Stromal cell of bone marrow (primary cell): ENCODE measurements around the gene DNAJC8.
A peak's percentile ranks its signal among the peaks of the same experiment; 100 is the strongest.

Experiments
- DNase-seq: peaks from one replicate; pipeline ENCODE4 v3.0.0-alpha.2; 2012; ENCODE audit warnings: low read depth

DNAJC8 gene

GRCh38 chr1:28170001-28170596 lies 62.7 kb downstream of the DNAJC8 start:
- DNase-seq, result no peak

DNA sequence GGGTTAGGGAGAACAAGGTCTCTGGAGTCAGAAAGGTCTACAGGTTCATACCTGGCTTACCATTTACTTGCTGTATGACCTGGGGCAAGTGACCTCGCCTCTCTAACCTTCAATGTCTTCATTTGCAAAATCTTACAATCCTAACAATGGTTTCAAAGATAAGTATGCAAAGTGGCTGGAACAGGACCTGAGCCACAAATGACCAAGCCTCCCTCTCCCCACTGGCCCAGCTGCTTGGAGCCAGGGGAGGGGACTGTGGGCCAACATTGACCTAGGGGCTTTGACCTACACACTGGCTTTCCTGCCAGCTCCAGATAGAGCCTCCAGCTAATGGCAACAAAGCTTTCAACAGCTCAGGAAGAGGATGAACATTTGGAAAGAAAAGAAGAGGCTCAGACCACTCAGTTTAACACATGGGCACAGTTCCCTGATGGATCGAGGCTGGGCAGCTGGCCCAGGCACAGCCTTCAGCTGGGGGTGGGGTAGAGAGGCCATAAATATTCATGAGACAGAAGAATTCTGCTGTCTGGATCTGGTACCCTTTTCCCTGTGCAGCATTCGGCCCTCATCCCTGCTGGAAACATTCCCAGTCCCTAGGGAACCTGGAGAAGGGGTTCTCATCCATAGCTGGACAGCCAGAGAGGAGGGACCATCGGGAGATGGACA lies 69.2 kb downstream of the DNAJC8 start:
- DNase-seq, result no peak

- DNase-seq, result no peak
Observed at GRCh38 chr1:28162151-28162550, 70.7 kb downstream of the DNAJC8 start.

DNA sequence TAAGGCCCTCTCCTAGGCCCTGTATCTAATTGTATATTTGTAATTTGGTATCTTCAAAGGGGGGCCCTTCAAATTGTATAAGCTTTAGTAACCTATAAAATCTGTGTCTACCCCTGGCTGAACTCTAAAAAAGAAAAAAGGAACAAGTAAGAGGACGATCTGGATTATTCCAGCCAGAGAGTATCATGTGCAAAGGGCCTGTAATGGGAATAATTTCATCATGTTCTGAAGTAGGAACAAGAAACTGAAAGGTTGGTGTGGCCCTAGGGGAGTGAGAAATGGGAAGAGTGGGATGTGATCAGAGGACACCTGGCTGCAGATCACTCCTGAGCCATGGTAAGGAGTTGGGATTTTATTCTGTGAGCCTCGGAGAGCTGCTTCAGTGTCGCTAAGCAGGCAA lies 71.1 kb downstream of the DNAJC8 start:
- no peak for DNase-seq

GRCh38 chr1:28160782-28161266 lies 72.0 kb downstream of the DNAJC8 start:
- peak; percentile 44 for DNase-seq

DNA sequence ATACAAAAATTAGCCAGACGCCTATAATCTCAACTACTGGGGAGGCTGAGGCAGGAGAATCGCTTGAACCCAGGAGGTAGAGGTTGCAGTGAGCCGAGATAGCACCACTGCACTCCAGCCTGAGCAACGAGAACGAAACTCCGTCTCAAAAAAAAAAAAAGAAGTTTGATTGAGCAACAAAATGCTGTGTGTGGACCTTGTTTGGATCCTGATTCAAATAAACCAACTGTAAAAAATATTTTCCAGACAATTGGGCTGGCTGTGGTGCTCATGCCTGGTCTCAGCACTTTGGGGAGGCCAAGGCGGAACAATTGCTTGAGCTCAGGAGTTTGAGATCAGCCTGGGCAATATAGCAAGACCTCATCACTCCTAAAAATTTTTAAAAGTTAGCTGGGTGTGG lies 73.1 kb downstream of the DNAJC8 start:
- no peak for DNase-seq

GRCh38 chr1:28159243-28159642 lies 73.6 kb downstream of the DNAJC8 start:
- no peak for DNase-seq

DNA sequence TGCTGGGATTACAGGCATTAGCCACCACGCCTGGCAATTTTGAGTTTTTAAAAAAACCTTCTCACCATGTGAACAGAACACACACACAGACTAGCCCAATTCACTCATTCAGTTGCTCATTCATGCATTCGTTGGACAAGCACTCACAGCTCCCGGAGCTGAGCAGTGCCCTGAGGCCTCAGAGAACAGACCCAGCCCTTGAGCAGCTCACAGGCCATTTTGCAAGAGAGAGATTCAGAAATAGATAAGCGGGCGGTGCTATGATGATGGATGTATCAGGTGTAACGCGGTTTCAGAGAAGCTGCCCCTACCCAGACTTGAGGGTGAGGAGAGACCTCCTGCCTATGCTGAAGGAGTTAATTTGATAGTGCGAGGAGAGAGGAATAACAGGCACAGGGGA lies 74.9 kb downstream of the DNAJC8 start:
- DNase-seq, result no peak

GRCh38 chr1:28156821-28157220 lies 76.0 kb downstream of the DNAJC8 start:
- DNase-seq, result no peak

DNA sequence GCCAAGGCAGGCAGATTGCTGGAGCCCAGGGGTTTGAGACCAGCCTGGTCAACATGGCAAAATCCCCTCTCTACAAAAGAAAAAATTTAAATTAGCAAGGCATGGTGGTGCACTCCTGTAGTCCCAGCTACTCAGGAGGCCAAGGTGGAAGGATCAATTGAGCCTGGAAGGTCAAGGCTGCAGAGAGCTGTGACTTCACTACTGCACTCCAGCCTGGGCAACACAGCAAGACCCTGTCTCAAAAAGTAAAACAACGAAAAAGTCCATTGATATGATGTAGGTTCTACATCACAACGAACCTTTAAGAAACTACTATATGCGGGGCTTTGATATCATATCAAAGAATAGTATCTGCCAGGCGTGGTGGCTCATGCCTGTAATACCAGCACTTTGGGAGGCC lies 77.2 kb downstream of the DNAJC8 start:
- DNase-seq, result no peak

DNA sequence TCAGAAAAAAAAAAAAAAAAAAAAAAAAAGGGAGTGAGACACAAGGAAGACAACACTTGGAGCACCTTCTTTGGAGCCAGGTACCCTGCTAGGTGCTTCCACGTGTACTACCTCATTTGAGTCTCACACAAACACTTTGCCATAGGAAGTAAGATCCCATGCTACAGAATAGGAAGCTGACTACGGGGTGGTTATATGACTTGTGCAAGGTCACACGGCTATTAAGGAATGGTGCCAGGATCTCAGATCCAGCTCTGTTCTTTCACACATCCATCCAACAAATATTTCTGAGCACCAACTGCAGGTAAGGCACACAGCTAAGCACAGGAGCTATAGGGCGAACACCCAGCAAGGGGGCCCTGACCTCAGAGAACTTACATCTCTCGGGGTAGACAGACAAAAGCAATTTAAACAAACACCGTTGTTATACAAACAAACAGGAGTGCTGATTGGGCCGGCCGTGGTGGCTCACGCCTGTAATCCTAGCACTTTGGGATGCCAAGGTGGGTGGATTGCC lies 78.7 kb downstream of the DNAJC8 start:
- DNase-seq, result no peak
